Muscle of leg (tissue), 11 donors: ENCODE results near the gene AGAP1. TPM values are rescaled to one million over a fixed set of nuclear protein-coding genes. Genes with fewer than 3 reads are reported as not detected.

Experiments used
- DNase-seq: peaks from one replicate; pipeline ENCODE4 v3.0.0; 2013
- H3K27ac ChIP-seq: one replicate; pipeline ENCODE4 v1.5.1; 2013; ENCODE audit warnings: mild to moderate bottlenecking, low read length, control low read depth
- H3K27me3 ChIP-seq: one replicate; pipeline ENCODE4 v1.6.1; 2013; ENCODE audit warnings: low read length; ENCODE audit not compliant: control insufficient read depth, insufficient read depth
- H3K36me3 ChIP-seq: one replicate; pipeline ENCODE4 v1.6.1; 2013; ENCODE audit warnings: low read length; ENCODE audit not compliant: control insufficient read depth, insufficient read depth
- H3K4me1 ChIP-seq: one replicate; pipeline ENCODE4 v1.6.1; 2013; ENCODE audit warnings: low read length; ENCODE audit not compliant: control insufficient read depth, insufficient read depth
- H3K4me3 ChIP-seq: one replicate; pipeline ENCODE4 v1.5.1; 2013; ENCODE audit warnings: low read length, control low read depth
- H3K9me3 ChIP-seq: replicated peaks from 2 replicates; pipeline ENCODE4 v1.6.1; 2013; ENCODE audit warnings: low read depth, low read length; ENCODE audit not compliant: control insufficient read depth
- WGBS: methylation state at CpG from one replicate; pipeline ENCODE4 v1.1.5; 2013; ENCODE audit warnings: missing lambda C conversion rate; ENCODE audit not compliant: insufficient coverage; 5-methylcytosine and 5-hydroxymethylcytosine counted together
- polyA plus RNA-seq, 8 donors: library from polyadenylated mRNA; unstranded; fragments of 120-200 nt; gene quantifications; one replicate each; pipeline versions ENCODE4 v1.2.1 to v1.2.3, GENCODE V29; 2013; ENCODE audit warnings: inconsistent platforms in 1 of 8, low replicate concordance in 1 of 8; ENCODE audit not compliant: insufficient read length in 8 of 8, insufficient read depth in 1 of 8
- total RNA-seq: library from RNA; stranded (reverse); fragments of 120-200 nt; gene quantifications from one replicate; pipeline ENCODE4 v1.2.4, GENCODE V29; 2013

Gene AGAP1
- total and polyA plus RNA-seq, 9 donors = 19.1 to 32.0 (median 26.8) TPM

GRCh38 chr2:235903782-235904584 is 410.1 kb downstream of the AGAP1 start:
- H3K9me3 ChIP-seq = no peaks in the 10 kb centered on the region
- H3K36me3 ChIP-seq = no peaks in the 10 kb centered on the region
- no peaks in the 10 kb centered on the region for H3K27me3 ChIP-seq
- WGBS = 70% methylated on average over 16 of the region's 21 CpGs
- H3K4me3 ChIP-seq = no peak overlapping the region
- H3K27ac ChIP-seq = no peak overlapping the region
- no peaks in the 10 kb centered on the region for H3K4me1 ChIP-seq
- DNase-seq = no peak

GRCh38 chr2:235904585-235904931 is 410.7 kb downstream of the AGAP1 start:
- H3K4me3 ChIP-seq = no peak overlapping the region
- H3K9me3 ChIP-seq = no peaks in the 10 kb centered on the region
- no peak overlapping the region for H3K27ac ChIP-seq
- 25% methylated on average over 2 of the region's 6 CpGs for WGBS
- H3K4me1 ChIP-seq = no peaks in the 10 kb centered on the region
- H3K27me3 ChIP-seq = no peaks in the 10 kb centered on the region
- peaks cover 3% of the 10 kb centered on the region for H3K36me3 ChIP-seq
- DNase-seq = no peak

- no peak for DNase-seq
- no peaks in the 10 kb centered on the region for H3K27me3 ChIP-seq
- H3K4me3 ChIP-seq = no peak overlapping the region
- H3K36me3 ChIP-seq = peaks cover 11% of the 10 kb centered on the region
- no peak overlapping the region for H3K27ac ChIP-seq
- 72% methylated on average over 3 of the region's 6 CpGs for WGBS
- no peaks in the 10 kb centered on the region for H3K4me1 ChIP-seq
- no peaks in the 10 kb centered on the region for H3K9me3 ChIP-seq
These were observed 415.0 kb downstream of the AGAP1 start for GRCh38 chr2:235908826-235909225.

- DNase-seq = no peak
- no peak overlapping the region for H3K4me3 ChIP-seq
- peaks cover 11% of the 10 kb centered on the region for H3K36me3 ChIP-seq
- no peaks in the 10 kb centered on the region for H3K4me1 ChIP-seq
- H3K27ac ChIP-seq = no peak overlapping the region
- WGBS = no CpG with 5 or more reads among the region's 2 CpGs
- no peaks in the 10 kb centered on the region for H3K9me3 ChIP-seq
- H3K27me3 ChIP-seq = no peaks in the 10 kb centered on the region
These were observed 415.5 kb downstream of the AGAP1 start for GRCh38 chr2:235909358-235909757.

- H3K4me1 ChIP-seq = no peaks in the 10 kb centered on the region
- H3K27me3 ChIP-seq = no peaks in the 10 kb centered on the region
- no peak overlapping the region for H3K27ac ChIP-seq
- 97% methylated on average over 3 of the region's 3 CpGs for WGBS
- peaks cover 17% of the 10 kb centered on the region for H3K36me3 ChIP-seq
- no peak overlapping the region for H3K4me3 ChIP-seq
- DNase-seq = no peak
- H3K9me3 ChIP-seq = peaks cover under 1% of the 10 kb centered on the region
These were observed 416.2 kb downstream of the AGAP1 start for GRCh38 chr2:235910067-235910466.

DNA sequence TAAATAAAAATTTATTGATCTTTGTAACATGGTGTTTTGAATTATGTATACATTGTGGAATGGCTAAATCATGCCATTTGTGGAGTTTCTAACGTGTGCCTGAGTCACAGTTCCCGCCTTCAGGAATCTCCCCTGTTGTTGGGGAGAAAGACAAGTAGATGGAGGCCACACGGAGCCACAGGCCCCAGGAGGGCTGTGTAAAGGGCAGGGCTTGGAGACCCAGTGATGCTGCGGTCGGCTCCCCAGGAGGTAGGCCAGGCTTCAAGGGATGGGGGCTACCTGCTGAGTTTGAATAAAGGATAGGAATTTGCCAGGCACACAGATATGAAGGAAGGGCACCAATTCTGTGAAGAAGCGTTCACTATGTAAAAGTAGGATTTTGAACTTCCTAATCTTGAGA is 417.3 kb downstream of the AGAP1 start:
- H3K36me3 ChIP-seq = peaks cover 23% of the 10 kb centered on the region
- DNase-seq = no peak
- no peak overlapping the region for H3K4me3 ChIP-seq
- H3K27ac ChIP-seq = no peak overlapping the region
- WGBS = 76% methylated on average over 6 of the region's 6 CpGs
- H3K4me1 ChIP-seq = no peaks in the 10 kb centered on the region
- no peaks in the 10 kb centered on the region for H3K27me3 ChIP-seq
- H3K9me3 ChIP-seq = peaks cover 8% of the 10 kb centered on the region

- Histone ChIP-seq H3K36me3 (peaks cover 27% of the 10 kb centered on the region), H3K4me1 (no peaks in the 10 kb centered on the region), H3K4me3 (no peak overlapping the region), H3K27me3 (no peaks in the 10 kb centered on the region), H3K9me3 (peaks cover 10% of the 10 kb centered on the region), H3K27ac (no peak overlapping the region)
- no peak for DNase-seq
- WGBS = 100% methylated on average over 4 of the region's 10 CpGs
These were observed 417.9 kb downstream of the AGAP1 start for GRCh38 chr2:235911633-235912233.

- Histone ChIP-seq H3K36me3 (peaks cover 32% of the 10 kb centered on the region), H3K27ac (no peak overlapping the region), H3K4me1 (no peaks in the 10 kb centered on the region), H3K4me3 (no peak overlapping the region), H3K27me3 (no peaks in the 10 kb centered on the region), H3K9me3 (peaks cover 10% of the 10 kb centered on the region)
- no peak for DNase-seq
- 95% methylated on average over 8 of the region's 9 CpGs for WGBS
These were observed 420.9 kb downstream of the AGAP1 start for GRCh38 chr2:235914756-235915155.

GRCh38 chr2:235917506-235917905 is 423.7 kb downstream of the AGAP1 start:
- WGBS = 69% methylated on average over 18 of the region's 19 CpGs

DNA sequence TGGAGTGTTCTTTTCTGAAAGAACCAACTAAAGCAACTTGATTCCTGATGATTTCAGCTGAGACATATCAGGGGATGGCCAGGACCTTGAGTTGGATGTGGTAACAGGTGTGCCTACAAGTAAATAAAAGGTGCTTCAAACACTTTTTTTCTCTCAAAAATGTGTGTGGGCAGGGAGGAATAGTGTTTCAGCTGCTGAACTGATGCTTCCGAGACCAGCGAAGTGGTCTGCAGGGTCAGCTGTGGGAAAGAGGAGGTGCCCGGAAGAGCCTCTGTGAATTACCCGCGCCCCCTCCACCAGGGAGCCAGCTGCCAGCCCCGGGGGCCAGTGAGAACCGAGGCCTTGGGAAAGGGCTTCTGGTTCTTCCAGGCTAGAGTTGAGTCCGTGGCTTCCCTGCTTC is 425.0 kb downstream of the AGAP1 start:
- H3K27me3 ChIP-seq = no peaks in the 10 kb centered on the region
- 88% methylated on average over 8 of the region's 8 CpGs for WGBS
- no peak overlapping the region for H3K4me3 ChIP-seq
- no peaks in the 10 kb centered on the region for H3K4me1 ChIP-seq
- DNase-seq = no peak
- H3K9me3 ChIP-seq = peaks cover 10% of the 10 kb centered on the region
- no peak overlapping the region for H3K27ac ChIP-seq
- H3K36me3 ChIP-seq = peaks cover 31% of the 10 kb centered on the region

More at GRCh38 chr2:235917506-235917905, 423.7 kb downstream of the AGAP1 start:
- Histone ChIP-seq H3K4me3 (no peak overlapping the region), H3K27ac (no peak overlapping the region), H3K4me1 (no peaks in the 10 kb centered on the region), H3K27me3 (no peaks in the 10 kb centered on the region), H3K9me3 (peaks cover 10% of the 10 kb centered on the region), H3K36me3 (peaks cover 28% of the 10 kb centered on the region)
- no peak for DNase-seq
